ENCODE measurements around the gene PGLYRP1. TPM values are rescaled to one million over a fixed set of nuclear protein-coding genes. Genes with fewer than 3 reads are reported as not detected.
A peak's percentile ranks its signal among the peaks of the same experiment; 100 is the strongest.

The PGLYRP1 gene
- total RNA-seq, 1 donor from 2014 or later = not detected

- Histone ChIP-seq H3K79me2 (ENCODE audit: insufficient read depth, low read length) (no peaks in the 10 kb centered on the region), H3K9ac (ENCODE audit: low read length) (no peak overlapping the region), H3K27me3 (ENCODE audit: insufficient read depth, low read length) (peaks cover 12% of the 10 kb centered on the region), H3K36me3 (ENCODE audit: insufficient read depth, low read length) (no peaks in the 10 kb centered on the region), H3K4me3 (ENCODE audit: insufficient read depth, low read depth, low read length) (no peak overlapping the region), H3K4me1 (ENCODE audit: insufficient read depth, low read length) (no peaks in the 10 kb centered on the region), H3K9me3 (ENCODE audit: insufficient read depth, low read depth, low read length) (peaks cover 2% of the 10 kb centered on the region), H3K4me2 (ENCODE audit: low read length) (no peak overlapping the region), H3K27ac (ENCODE audit: low read depth, low read length) (no peak overlapping the region), H4K20me1 (ENCODE audit: insufficient read depth, low read length) (no peaks in the 10 kb centered on the region), H2AFZ (ENCODE audit: low read depth, low read length) (no peak overlapping the region)
- Mint-ChIP-seq H3K27ac (ENCODE audit: unreplicated experiment) (peak overlapping the region; percentile 8), H3K27me3 (ENCODE audit: low read depth, unreplicated experiment) (peaks cover 6% of the 10 kb centered on the region), H3K4me1 (ENCODE audit: low read depth, unreplicated experiment) (peaks cover 9% of the 10 kb centered on the region), H3K36me3 (ENCODE audit: low read depth, unreplicated experiment) (peaks cover 14% of the 10 kb centered on the region), H3K4me3 (ENCODE audit: unreplicated experiment) (peak overlapping the region; percentile 47), H3K9me3 (ENCODE audit: unreplicated experiment) (peaks cover 3% of the 10 kb centered on the region)
- FAIRE-seq (no peak), DNase-seq (ENCODE audit: low read depth) (no peak)
- TF ChIP-seq EZH2 (IDR thresholded peaks at IDR 0.05; ENCODE audit: insufficient read depth, low read length) (no peak), CTCF (IDR thresholded peaks at IDR 0.05; ENCODE audit: insufficient read depth, low read depth, low read length) (no peak)
Observed at GRCh38 chr19:46030812-46031550, 8.1 kb upstream of the PGLYRP1 start.

GRCh38 chr19:46025835-46026234 is 3.0 kb upstream of the PGLYRP1 start:
- Histone ChIP-seq H3K9ac (ENCODE audit: low read length) (no peak overlapping the region), H3K27ac (ENCODE audit: low read depth, low read length) (no peak overlapping the region), H3K79me2 (ENCODE audit: insufficient read depth, low read length) (no peaks in the 10 kb centered on the region), H3K9me3 (ENCODE audit: insufficient read depth, low read depth, low read length) (no peaks in the 10 kb centered on the region), H3K27me3 (ENCODE audit: insufficient read depth, low read length) (peaks cover 11% of the 10 kb centered on the region), H3K4me3 (ENCODE audit: insufficient read depth, low read depth, low read length) (no peak overlapping the region), H3K4me2 (ENCODE audit: low read length) (no peak overlapping the region), H3K4me1 (ENCODE audit: insufficient read depth, low read length) (no peaks in the 10 kb centered on the region), H4K20me1 (ENCODE audit: insufficient read depth, low read length) (peaks cover 4% of the 10 kb centered on the region), H2AFZ (ENCODE audit: low read depth, low read length) (no peak overlapping the region), H3K36me3 (ENCODE audit: insufficient read depth, low read length) (no peaks in the 10 kb centered on the region)
- TF ChIP-seq EZH2 (IDR thresholded peaks at IDR 0.05; ENCODE audit: insufficient read depth, low read length) (no peak), CTCF (IDR thresholded peaks at IDR 0.05; ENCODE audit: insufficient read depth, low read depth, low read length) (no peak)
- Mint-ChIP-seq H3K36me3 (ENCODE audit: low read depth, unreplicated experiment) (peaks cover 16% of the 10 kb centered on the region), H3K4me3 (ENCODE audit: unreplicated experiment) (no peak overlapping the region), H3K4me1 (ENCODE audit: low read depth, unreplicated experiment) (peaks cover 3% of the 10 kb centered on the region), H3K27me3 (ENCODE audit: low read depth, unreplicated experiment) (peaks cover 4% of the 10 kb centered on the region), H3K27ac (ENCODE audit: unreplicated experiment) (no peak overlapping the region), H3K9me3 (ENCODE audit: unreplicated experiment) (peaks cover 5% of the 10 kb centered on the region)
- no peak for DNase-seq (ENCODE audit: low read depth)
- FAIRE-seq = no peak

- Mint-ChIP-seq H3K27ac (ENCODE audit: unreplicated experiment) (no peak overlapping the region), H3K4me3 (ENCODE audit: unreplicated experiment) (no peak overlapping the region)
Observed at GRCh38 chr19:46023311-46023779, 492 bp upstream of the PGLYRP1 start.

More at GRCh38 chr19:46023311-46023779, 492 bp upstream of the PGLYRP1 start:
- Mint-ChIP-seq H3K36me3 (ENCODE audit: low read depth, unreplicated experiment) (peaks cover 16% of the 10 kb centered on the region), H3K4me1 (ENCODE audit: low read depth, unreplicated experiment) (no peaks in the 10 kb centered on the region), H3K9me3 (ENCODE audit: unreplicated experiment) (peaks cover 5% of the 10 kb centered on the region), H3K27me3 (ENCODE audit: low read depth, unreplicated experiment) (peaks cover 9% of the 10 kb centered on the region)
- H3K36me3 ChIP-seq (ENCODE audit: insufficient read depth, low read length) = no peaks in the 10 kb centered on the region
- H3K9me3 ChIP-seq (ENCODE audit: insufficient read depth, low read depth, low read length) = no peaks in the 10 kb centered on the region
- no peaks in the 10 kb centered on the region for H3K4me1 ChIP-seq (ENCODE audit: insufficient read depth, low read length)
- FAIRE-seq (no peak), DNase-seq (ENCODE audit: low read depth) (no peak)
- H3K9ac ChIP-seq (ENCODE audit: low read length) = no peak overlapping the region
- no peak overlapping the region for H3K4me3 ChIP-seq (ENCODE audit: insufficient read depth, low read depth, low read length)
- no peak overlapping the region for H2AFZ ChIP-seq (ENCODE audit: low read depth, low read length)
- H3K27ac ChIP-seq (ENCODE audit: low read depth, low read length) = no peak overlapping the region
- peaks cover 11% of the 10 kb centered on the region for H3K27me3 ChIP-seq (ENCODE audit: insufficient read depth, low read length)
- no peak overlapping the region for H3K4me2 ChIP-seq (ENCODE audit: low read length)
- H3K79me2 ChIP-seq (ENCODE audit: insufficient read depth, low read length) = no peaks in the 10 kb centered on the region
- peaks cover 19% of the 10 kb centered on the region for H4K20me1 ChIP-seq (ENCODE audit: insufficient read depth, low read length)
- TF ChIP-seq CTCF (IDR thresholded peaks at IDR 0.05; ENCODE audit: insufficient read depth, low read depth, low read length) (no peak), EZH2 (IDR thresholded peaks at IDR 0.05; ENCODE audit: insufficient read depth, low read length) (no peak)

Measured in astrocyte (in vitro differentiated cells and primary cell).